K562 (cell line): ENCODE data around the gene ADCY9. TPM values are rescaled to one million over a fixed set of nuclear protein-coding genes. Genes with fewer than 3 reads are reported as not detected.

ENCODE experiments used
- ATAC-seq: fragments of 200-7000 bp; cut with Tn5 transposase; 3 replicates; pipeline ENCODE4 v1.9.1; 2020; ENCODE audit warnings: moderate library complexity
- BruUV-seq: library from RNA; stranded (reverse); fragments of 400-500 nt; replicated peaks from 2 replicates; lab custom pipeline; 2021; lab: Mats Ljungman, UMichigan
- CTCF ChIA-PET: fragments of 300-600 bp; formaldehyde crosslinking; extraction: SDS; loops from one replicate; lab custom pipeline; 2021; ENCODE audit warnings: low intra/inter-chr PET ratio; lab: Yijun Ruan, JAX
- POLR2A ChIA-PET: fragments of 300-600, 350-650 bp; sonication (Branson Sonifier 250); formaldehyde crosslinking; extraction: SDS; loops from one replicate; lab custom pipeline; 2021; ENCODE audit warnings: antibody characterized with exemption, inconsistent platforms; lab: Yijun Ruan, JAX
- DNase-seq, 4 experiments: peaks; one replicate each; pipeline versions ENCODE4 v3.0.0 to v3.0.0-alpha.2; 2011 to 2018; ENCODE audit warnings: low spot score in 3 of 4, mixed read lengths in 3 of 4; ENCODE audit errors: extremely low read depth in 1 of 4
- FAIRE-seq: peaks from 2 replicates; lab custom pipeline; 2011; peaks lifted over from hg19 to GRCh38; lab: Jason Lieb, UNC
- H2AFZ ChIP-seq: 2 replicates; pipeline ENCODE4 v1.6.0; 2011; ENCODE audit warnings: low read depth, low read length, control low read depth, inconsistent platforms
- H3K27ac ChIP-seq: fragments of 200-600 bp; 3 replicates; pipeline ENCODE4 v1.8.0; 2011; ENCODE audit warnings: low read depth, mild to moderate bottlenecking, control low read depth, inconsistent platforms, low read length, moderate library complexity, mixed read lengths; ENCODE audit errors: extremely low read depth
- H3K27me3 ChIP-seq, 2 experiments: fragments of 300-600 bp in 1 of 2; 2 replicates in 1 of 2; 3 replicates in 1 of 2; pipeline versions ENCODE4 v1.6.0 to v1.8.0; 2011; ENCODE audit warnings: inconsistent platforms in 2 of 2, low read length in 2 of 2, mild to moderate bottlenecking in 1 of 2, mixed read lengths in 1 of 2, moderate library complexity in 1 of 2; ENCODE audit not compliant: control insufficient read depth in 2 of 2, insufficient read depth in 2 of 2
- H3K36me3 ChIP-seq: fragments of 300-600 bp; 3 replicates; pipeline ENCODE4 v1.8.0; 2011; ENCODE audit warnings: mild to moderate bottlenecking, low read length, inconsistent platforms; ENCODE audit not compliant: control insufficient read depth, insufficient read depth
- H3K4me1 ChIP-seq, 2 experiments: fragments of 200-600 bp in 1 of 2; replicated peaks in 1 of 2; 2 replicates in 1 of 2; 3 replicates in 1 of 2; pipeline versions ENCODE4 v1.5.1 to v1.8.0; 2011; ENCODE audit warnings: inconsistent platforms in 2 of 2, low read length in 2 of 2, mild to moderate bottlenecking in 1 of 2, mixed read lengths in 1 of 2, moderate library complexity in 1 of 2; ENCODE audit not compliant: control insufficient read depth in 2 of 2, insufficient read depth in 2 of 2
- H3K4me2 ChIP-seq: 2 replicates; pipeline ENCODE4 v1.6.1; 2011; ENCODE audit warnings: low read length, control low read depth, inconsistent platforms, mixed read lengths; ENCODE audit not compliant: insufficient read depth
- H3K4me3 ChIP-seq: fragments of 200-600 bp; sonication (generic), shearing (Covaris generic); 2 replicates; pipeline ENCODE4 v1.5.1; 2016; ENCODE audit warnings: control low read depth, inconsistent platforms
- H3K79me2 ChIP-seq: fragments of 200-600 bp; 3 replicates; pipeline ENCODE4 v1.8.0; 2011; ENCODE audit warnings: low read length, inconsistent platforms; ENCODE audit not compliant: control insufficient read depth, insufficient read depth
- H3K9ac ChIP-seq, 2 experiments: 2 replicates each; pipeline versions ENCODE4 v1.6.0 to v1.6.1; 2011; ENCODE audit warnings: low read depth in 2 of 2, low read length in 2 of 2, control low read depth in 1 of 2, inconsistent platforms in 1 of 2, mild to moderate bottlenecking in 1 of 2, mixed read lengths in 1 of 2; ENCODE audit not compliant: insufficient read depth in 1 of 2
- H3K9me1 ChIP-seq: one replicate; pipeline ENCODE4 v1.6.0; 2011; ENCODE audit warnings: inconsistent platforms, mild to moderate bottlenecking, low read length, moderate library complexity; ENCODE audit not compliant: control insufficient read depth, insufficient read depth
- H3K9me3 ChIP-seq: replicated peaks from 2 replicates; pipeline ENCODE4 v1.5.1; 2011; ENCODE audit warnings: low read depth, low read length, inconsistent platforms; ENCODE audit not compliant: control insufficient read depth, insufficient read depth
- H4K20me1 ChIP-seq: replicated peaks from 2 replicates; pipeline ENCODE4 v1.6.1; 2011; ENCODE audit warnings: low read length, inconsistent platforms, mixed read lengths; ENCODE audit not compliant: control insufficient read depth, insufficient read depth
- KDM5B ChIP-seq: fragments of 200-600 bp; sonication (generic); IDR thresholded peaks from 2 replicates; pipeline ENCODE4 v1.6.1; 2012; ENCODE audit warnings: low read depth, mild to moderate bottlenecking, moderate library complexity, low read length, control low read depth, inconsistent platforms; ENCODE audit not compliant: insufficient replicate concordance
- KLF13 ChIP-seq: fragments of 450-650 bp; IDR thresholded peaks from 2 replicates; pipeline ENCODE4 v1.6.1; 2016; ENCODE audit warnings: missing genetic modification characterization, low read depth, mild to moderate bottlenecking, missing compliant biosample characterization, moderate library complexity, borderline replicate concordance
- MEIS2 ChIP-seq: fragments of 450-650 bp; IDR thresholded peaks from 2 replicates; pipeline ENCODE4 v1.6.1; 2014; ENCODE audit warnings: mild to moderate bottlenecking; ENCODE audit not compliant: partially characterized antibody
- NEUROD1 ChIP-seq: fragments of 150-350 bp; IDR thresholded peaks from 2 replicates; pipeline ENCODE4 v1.6.1; 2014; ENCODE audit warnings: borderline replicate concordance, low read length, low read depth; ENCODE audit not compliant: partially characterized antibody
- SREBF1 ChIP-seq: fragments of 150-350 bp; IDR thresholded peaks from 2 replicates; pipeline ENCODE4 v1.6.1; 2014; ENCODE audit warnings: antibody characterized with exemption, low read depth, low read length, borderline replicate concordance
- TSHZ1 ChIP-seq: fragments of 250-450 bp; sonication (Bioruptor Pico); IDR thresholded peaks from 2 replicates; pipeline ENCODE4 v1.4.0; 2020; ENCODE audit warnings: mild to moderate bottlenecking, moderate library complexity
- ZNF785 ChIP-seq: fragments of 250-450 bp; sonication (Bioruptor Pico); IDR thresholded peaks from 2 replicates; pipeline ENCODE4 v1.4.0; 2020; ENCODE audit warnings: mild to moderate bottlenecking
- WGBS: fragments of 100-300 bp; shearing (Covaris generic); methylation state at CpG from one replicate; pipeline ENCODE4 v1.1.6; 2016; ENCODE audit warnings: low coverage, mixed read lengths; ENCODE audit not compliant: insufficient coverage; ENCODE audit errors: missing lambda C conversion rate; 5-methylcytosine and 5-hydroxymethylcytosine counted together
- in situ Hi-C: fragments of 300-500 bp; cut with MboI; formaldehyde crosslinking; loops from 4 replicates; pipeline ENCODE4 v1.15.0; 2018; ENCODE audit warnings: inconsistent platforms, mixed read lengths
- intact Hi-C: fragments of 100-400 bp; cut with micrococcal nuclease; formaldehyde crosslinking; loops from 2 replicates; pipeline ENCODE4 v1.14.2; 2022
- polyA plus RNA-seq, 8 experiments: library from polyadenylated mRNA; depleted of rRNA in 4 of 8; stranded (reverse) in 5 of 8; unstranded in 3 of 8; fragments of >200 nt; fragmentation: Nextera tagmentation in 2 of 8; fragmentation: Illumina TruSeq in 1 of 8; extraction: Ambion mirVana in 2 of 8; extraction: Trizol in 1 of 8; gene quantifications; 2 replicates each; pipeline versions ENCODE4 v1.2.1 to v1.2.3, GENCODE V29; 2011 to 2014; ENCODE audit warnings: inconsistent platforms in 1 of 8, missing spikeins in 1 of 8
- total RNA-seq, 7 experiments: library from RNA; depleted of rRNA in 6 of 7; stranded (reverse); fragments of >200 nt in 6 of 7; fragmentation: Illumina TruSeq in 2 of 7; extraction: Trizol in 2 of 7; gene quantifications; 2 replicates each; pipeline versions ENCODE4 v1.2.1 to v1.2.3, GENCODE V29; 2011 to 2021; ENCODE audit warnings: low replicate concordance in 1 of 7

ADCY9 gene
- total and polyA plus RNA-seq, 9 of the 15 experiments (the other 6 are each of a cell fraction or from before 2014, with no cell fraction given) = 0.03 to 0.29 (median 0.17) TPM

- Histone ChIP-seq H3K27me3 (peaks cover 55 to 71% of the 10 kb centered on the region in 2 experiments), H3K36me3 (no peaks in the 10 kb centered on the region), H3K9me1 (no peaks in the 10 kb centered on the region), H3K4me1 (peaks cover 0 to 5% of the 10 kb centered on the region in 2 experiments; a peak in 2 of 5 replicates), H3K9me3 (no peaks in the 10 kb centered on the region), H3K9ac (no peak overlapping the region), H4K20me1 (peaks cover 9% of the 10 kb centered on the region; the same call in 1 of the 2 replicates), H2AFZ (no peak overlapping the region), H3K79me2 (no peaks in the 10 kb centered on the region), H3K4me2 (no peak overlapping the region), H3K4me3 (no peak overlapping the region), H3K27ac (no peak overlapping the region)
- FAIRE-seq (no peak), ATAC-seq (no peak)
- ChIA-PET CTCF (no interaction called here), POLR2A (no interaction called here)
- in situ Hi-C loops = no loop called here
- WGBS = 1% methylated on average over 9 of the region's 9 CpGs
- intact Hi-C loops = no loop called here
- TF ChIP-seq ZNF785 = no peak
- TF ChIP-seq SREBF1 = no peak
- no peak for TF ChIP-seq KLF13 (tag)
- no peak for TF ChIP-seq TSHZ1 (CRISPR knock-in tag)
- no peak for TF ChIP-seq NEUROD1
- TF ChIP-seq KDM5B = no peak
- no peak for TF ChIP-seq MEIS2
- TF ChIP-seq, all 486 proteins: peak for 0
- no peak for DNase-seq
- BruUV-seq = no TSS peak
These were observed 166.3 kb downstream of the ADCY9 start for GRCh38 chr16:3949946-3950342.
